H9 (cell line): ENCODE data around the gene CRYM. TPM values are rescaled to one million over a fixed set of nuclear protein-coding genes. Genes with fewer than 3 reads are reported as not detected.

Experiments used
- DNase-seq: peaks from one replicate; pipeline ENCODE4 v3.0.0-alpha.2; 2017
- H2AFZ ChIP-seq: one replicate; pipeline ENCODE4 v1.6.1; 2013; ENCODE audit warnings: mild to moderate bottlenecking, low read length, control low read depth, moderate library complexity
- H2AK5ac ChIP-seq: 2 replicates; pipeline ENCODE4 v1.6.1; 2013; ENCODE audit warnings: low read length, control low read depth, mixed read lengths; ENCODE audit not compliant: insufficient read length
- H2BK120ac ChIP-seq: one replicate; pipeline ENCODE4 v1.6.1; 2013; ENCODE audit warnings: low read depth, mild to moderate bottlenecking, low read length, control low read depth, inconsistent platforms; ENCODE audit not compliant: poor library complexity, severe bottlenecking
- H2BK12ac ChIP-seq: 2 replicates; pipeline ENCODE4 v1.6.1; 2013; ENCODE audit warnings: low read length, control low read depth, mixed read lengths, low read depth; ENCODE audit not compliant: insufficient read length
- H2BK15ac ChIP-seq: 2 replicates; pipeline ENCODE4 v1.6.1; 2013; ENCODE audit warnings: low read depth, low read length, control low read depth
- H2BK20ac ChIP-seq: one replicate; pipeline ENCODE4 v1.6.1; 2013; ENCODE audit warnings: low read depth, mild to moderate bottlenecking, low read length, control low read depth, inconsistent platforms; ENCODE audit not compliant: poor library complexity, severe bottlenecking
- H2BK5ac ChIP-seq: 2 replicates; pipeline ENCODE4 v1.6.1; 2013; ENCODE audit warnings: low read length, control low read depth, mixed read lengths; ENCODE audit not compliant: insufficient read length
- H3K14ac ChIP-seq: 2 replicates; pipeline ENCODE4 v1.6.1; 2013; ENCODE audit warnings: low read length, control low read depth; ENCODE audit not compliant: insufficient read depth
- H3K18ac ChIP-seq: 2 replicates; pipeline ENCODE4 v1.6.1; 2013; ENCODE audit warnings: low read depth, mild to moderate bottlenecking, mixed read lengths, low read length, control low read depth; ENCODE audit not compliant: insufficient read length
- H3K23ac ChIP-seq: 2 replicates; pipeline ENCODE4 v1.6.1; 2013; ENCODE audit warnings: low read length, control low read depth, mixed read lengths, low read depth; ENCODE audit not compliant: insufficient read length
- H3K23me2 ChIP-seq: 2 replicates; pipeline ENCODE4 v1.6.1; 2013; ENCODE audit warnings: low read depth, mild to moderate bottlenecking, mixed read lengths, low read length, control low read depth; ENCODE audit not compliant: insufficient read length, poor library complexity, severe bottlenecking
- H3K27ac ChIP-seq: 2 replicates; pipeline ENCODE4 v1.5.1; 2013; ENCODE audit warnings: low read length, control low read depth, mixed read lengths, low read depth; ENCODE audit not compliant: insufficient read length
- H3K27me3 ChIP-seq: 2 replicates; pipeline ENCODE4 v1.6.1; 2013; ENCODE audit warnings: low read length, control low read depth, inconsistent platforms; ENCODE audit not compliant: insufficient read depth
- H3K4ac ChIP-seq: 2 replicates; pipeline ENCODE4 v1.6.1; 2013; ENCODE audit warnings: low read depth, mild to moderate bottlenecking, control low read depth, inconsistent platforms, low read length, moderate library complexity
- H3K4me1 ChIP-seq: 2 replicates; pipeline ENCODE4 v1.6.1; 2013; ENCODE audit warnings: low read length, control low read depth, inconsistent platforms; ENCODE audit not compliant: insufficient read depth
- H3K4me2 ChIP-seq: 2 replicates; pipeline ENCODE4 v1.6.1; 2013; ENCODE audit warnings: low read length, control low read depth, mixed read lengths; ENCODE audit not compliant: insufficient read length, insufficient read depth
- H3K56ac ChIP-seq: 2 replicates; pipeline ENCODE4 v1.6.1; 2013; ENCODE audit warnings: low read depth, mild to moderate bottlenecking, mixed read lengths, low read length, control low read depth; ENCODE audit not compliant: insufficient read length
- H3K79me1 ChIP-seq: 2 replicates; pipeline ENCODE4 v1.6.1; 2013; ENCODE audit warnings: low read depth, mild to moderate bottlenecking, moderate library complexity, low read length, control low read depth, inconsistent platforms; ENCODE audit not compliant: insufficient read depth, poor library complexity, severe bottlenecking
- H3K79me2 ChIP-seq: 2 replicates; pipeline ENCODE4 v1.6.1; 2013; ENCODE audit warnings: low read length, control low read depth, inconsistent platforms; ENCODE audit not compliant: insufficient read depth
- H3K9ac ChIP-seq: 2 replicates; pipeline ENCODE4 v1.6.1; 2013; ENCODE audit warnings: low read length, control low read depth, mixed read lengths; ENCODE audit not compliant: insufficient read length; ENCODE audit errors: extremely low read depth
- H3K9me3 ChIP-seq: one replicate; pipeline ENCODE4 v1.6.1; 2013; ENCODE audit warnings: low read depth, low read length, inconsistent platforms; ENCODE audit not compliant: control insufficient read depth
- H3T11ph ChIP-seq: one replicate; pipeline ENCODE4 v1.6.1; 2013; ENCODE audit warnings: mild to moderate bottlenecking, low read length, control low read depth, inconsistent platforms
- H4K20me1 ChIP-seq: one replicate; pipeline ENCODE4 v1.6.1; 2013; ENCODE audit not compliant: control insufficient read depth, insufficient read length, insufficient read depth
- H4K5ac ChIP-seq: 2 replicates; pipeline ENCODE4 v1.6.1; 2013; ENCODE audit warnings: low read depth, mild to moderate bottlenecking, mixed read lengths, low read length, control low read depth; ENCODE audit not compliant: insufficient read length
- H4K8ac ChIP-seq: replicated peaks from 2 replicates; pipeline ENCODE4 v1.6.1; 2013; ENCODE audit warnings: low read length, control low read depth, mixed read lengths, low read depth; ENCODE audit not compliant: insufficient read length
- H4K91ac ChIP-seq: 2 replicates; pipeline ENCODE4 v1.6.1; 2013; ENCODE audit warnings: low read depth, mild to moderate bottlenecking, moderate library complexity, mixed read lengths, low read length, control low read depth; ENCODE audit not compliant: insufficient read length
- H3K27ac Mint-ChIP-seq, 3 experiments: 2 replicates in 2 of 3; 3 replicates in 1 of 3; pipeline ENCODE4 v1.8.0; 2020 to 2021; ENCODE audit warnings: mixed read lengths in 3 of 3, mild to moderate bottlenecking in 1 of 3, moderate library complexity in 1 of 3
- H3K27me3 Mint-ChIP-seq: 2 replicates; pipeline ENCODE4 v1.8.0; 2021; ENCODE audit warnings: low read depth, mild to moderate bottlenecking, moderate library complexity, mixed read lengths
- H3K36me3 Mint-ChIP-seq, 3 experiments: 2 replicates in 2 of 3; 3 replicates in 1 of 3; pipeline ENCODE4 v1.8.0; 2020 to 2021; ENCODE audit warnings: low read depth in 3 of 3, mixed read lengths in 3 of 3; ENCODE audit not compliant: insufficient read depth in 1 of 3
- H3K4me1 Mint-ChIP-seq, 2 experiments: 2 replicates each; pipeline ENCODE4 v1.8.0; 2020; ENCODE audit warnings: mixed read lengths in 2 of 2
- H3K4me3 Mint-ChIP-seq, 2 experiments: 2 replicates in 1 of 2; 3 replicates in 1 of 2; pipeline ENCODE4 v1.8.0; 2020 to 2021; ENCODE audit warnings: mild to moderate bottlenecking in 2 of 2, mixed read lengths in 2 of 2, moderate library complexity in 1 of 2
- H3K9me3 Mint-ChIP-seq, 2 experiments: 2 replicates in 1 of 2; 3 replicates in 1 of 2; pipeline ENCODE4 v1.8.0; 2020; ENCODE audit warnings: mild to moderate bottlenecking in 2 of 2, mixed read lengths in 2 of 2, moderate library complexity in 1 of 2
- WGBS: extraction: QIAGEN DNeasy Blood & Tissue Kit; methylation state at CpG from one replicate; pipeline ENCODE4 v1.1.7; 2013; ENCODE audit warnings: missing lambda C conversion rate, low lambda C conversion rate, mixed read lengths; ENCODE audit not compliant: insufficient read length; ENCODE audit errors: extremely low coverage; 5-methylcytosine and 5-hydroxymethylcytosine counted together
- total RNA-seq: library from RNA; stranded (reverse); gene quantifications from 2 replicates; pipeline ENCODE4 v1.2.1, GENCODE V29; 2021
- TF ChIP-seq, protein P1 (sequence below): fragments of 200-600 bp; sonication (generic); conservative IDR thresholded peaks from 3 replicates; pipeline ENCODE4 v1.8.0; 2021; ENCODE audit warnings: antibody characterized with exemption, mild to moderate bottlenecking

Gene CRYM
- total RNA-seq, 1 experiment from 2014 or later = 17.8 TPM

DNA sequence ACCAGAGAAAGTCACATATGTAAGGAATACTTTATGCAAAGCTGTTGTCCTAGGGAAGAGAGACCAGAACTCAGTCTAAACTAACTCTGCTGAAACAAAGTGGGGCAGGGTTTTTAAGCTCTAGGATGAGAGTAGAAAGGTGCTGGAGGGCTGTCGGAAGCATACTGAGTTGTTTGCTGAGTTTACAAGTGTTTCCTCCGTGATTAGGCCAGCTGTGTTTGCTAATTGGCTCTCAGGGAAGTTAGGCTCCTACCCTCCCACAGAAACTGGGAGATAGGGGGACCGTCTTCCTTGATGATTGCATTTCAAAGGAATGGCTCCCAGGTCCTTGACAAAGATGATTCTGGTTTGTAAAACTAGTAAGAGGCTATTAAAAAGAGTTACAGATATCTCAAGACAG, 24.4 kb upstream of the CRYM start:
- no peaks in the 10 kb centered on the region for H3K79me1 ChIP-seq
- peak overlapping the region; percentile 61 for H3K4me2 ChIP-seq
- no peaks in the 10 kb centered on the region; a peak in 2 of 5 replicates for H3K9me3 Mint-ChIP-seq
- H3K27me3 Mint-ChIP-seq = peaks cover 66% of the 10 kb centered on the region
- H3K4me1 ChIP-seq = no peaks in the 10 kb centered on the region
- no peaks in the 10 kb centered on the region for H3K36me3 Mint-ChIP-seq
- H3K27ac ChIP-seq = no peak overlapping the region
- no peak overlapping the region for H2AFZ ChIP-seq
- no peak overlapping the region for H4K5ac ChIP-seq
- WGBS = no CpG with 5 or more reads among the region's 3 CpGs
- H3K14ac ChIP-seq = no peak overlapping the region
- H2BK5ac ChIP-seq = no peak overlapping the region
- H3K27me3 ChIP-seq = peaks cover 21% of the 10 kb centered on the region; the same call in 1 of the 2 replicates
- no peak overlapping the region for H2BK120ac ChIP-seq
- no peak overlapping the region for H2BK12ac ChIP-seq
- no peaks in the 10 kb centered on the region for H3K9me3 ChIP-seq
- no peak for DNase-seq
- no peak overlapping the region for H3K27ac Mint-ChIP-seq
- H3K79me2 ChIP-seq = no peaks in the 10 kb centered on the region
- TF ChIP-seq, protein P1, sequence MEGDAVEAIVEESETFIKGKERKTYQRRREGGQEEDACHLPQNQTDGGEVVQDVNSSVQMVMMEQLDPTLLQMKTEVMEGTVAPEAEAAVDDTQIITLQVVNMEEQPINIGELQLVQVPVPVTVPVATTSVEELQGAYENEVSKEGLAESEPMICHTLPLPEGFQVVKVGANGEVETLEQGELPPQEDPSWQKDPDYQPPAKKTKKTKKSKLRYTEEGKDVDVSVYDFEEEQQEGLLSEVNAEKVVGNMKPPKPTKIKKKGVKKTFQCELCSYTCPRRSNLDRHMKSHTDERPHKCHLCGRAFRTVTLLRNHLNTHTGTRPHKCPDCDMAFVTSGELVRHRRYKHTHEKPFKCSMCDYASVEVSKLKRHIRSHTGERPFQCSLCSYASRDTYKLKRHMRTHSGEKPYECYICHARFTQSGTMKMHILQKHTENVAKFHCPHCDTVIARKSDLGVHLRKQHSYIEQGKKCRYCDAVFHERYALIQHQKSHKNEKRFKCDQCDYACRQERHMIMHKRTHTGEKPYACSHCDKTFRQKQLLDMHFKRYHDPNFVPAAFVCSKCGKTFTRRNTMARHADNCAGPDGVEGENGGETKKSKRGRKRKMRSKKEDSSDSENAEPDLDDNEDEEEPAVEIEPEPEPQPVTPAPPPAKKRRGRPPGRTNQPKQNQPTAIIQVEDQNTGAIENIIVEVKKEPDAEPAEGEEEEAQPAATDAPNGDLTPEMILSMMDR = no peak
- H4K20me1 ChIP-seq = no peaks in the 10 kb centered on the region
- no peak overlapping the region for H3T11ph ChIP-seq
- H2AK5ac ChIP-seq = no peak overlapping the region
- no peak overlapping the region for H4K8ac ChIP-seq
- H3K56ac ChIP-seq = no peak overlapping the region
- H2BK20ac ChIP-seq = no peak overlapping the region
- peaks cover 28 to 30% of the 10 kb centered on the region in 2 experiments for H3K4me1 Mint-ChIP-seq
- H3K4me3 Mint-ChIP-seq = peak overlapping the region; percentile 82 to 86
- no peak overlapping the region for H3K18ac ChIP-seq
- peaks cover 6% of the 10 kb centered on the region for H3K23me2 ChIP-seq
- H4K91ac ChIP-seq = no peak overlapping the region
- no peak overlapping the region for H3K9ac ChIP-seq
- H3K23ac ChIP-seq = no peak overlapping the region
- H2BK15ac ChIP-seq = no peak overlapping the region
- H3K4ac ChIP-seq = no peak overlapping the region
